T follicular helper cell (primary cell): Measurements from ENCODE around the gene SWAP70.
"Not testable (repeated sequence)": the region's sequence is repeated elsewhere in the genome, so short reads cannot be mapped to it uniquely, and the experiment has no call there.

Experiments
- DNase-seq: peaks from one replicate; pipeline ENCODE4 v3.0.0-alpha.2; 2020; ENCODE audit warnings: low read depth
- total RNA-seq, 2 experiments: gene quantifications; one replicate each; lab custom pipeline; 2026; lab: John Stamatoyannopoulos, UW

SWAP70 gene
- total RNA-seq: 8.3 to 15.3 reads per million in 2 experiments

- DNase-seq: peak; percentile 47
Measured at GRCh38 chr11:9663699-9664275, at the start of gene SWAP70. Gene SWAP70, plus strand, starts transcription at chr11:9664077. Its CDS starts 103 bp downstream, at chr11:9664180.

GRCh38 chr11:9615031-9615451, 48.8 kb upstream of the SWAP70 start:
- no peak for DNase-seq

GRCh38 chr11:9616042-9616675, 47.7 kb upstream of the SWAP70 start:
- DNase-seq: no peak

GRCh38 chr11:9616858-9617257, 47.0 kb upstream of the SWAP70 start:
- DNase-seq: no peak

GRCh38 chr11:9617940-9618339, 45.9 kb upstream of the SWAP70 start:
- DNase-seq: no peak

- DNase-seq: no peak
Measured at GRCh38 chr11:9619004-9619403, 44.9 kb upstream of the SWAP70 start.

- no peak for DNase-seq
Measured at GRCh38 chr11:9619971-9620370, 43.9 kb upstream of the SWAP70 start.

GRCh38 chr11:9622353-9622752, 41.5 kb upstream of the SWAP70 start:
- DNase-seq: not testable (repeated sequence)

GRCh38 chr11:9623053-9623452, 40.8 kb upstream of the SWAP70 start:
- not testable (repeated sequence) for DNase-seq

GRCh38 chr11:9624448-9624847, 39.4 kb upstream of the SWAP70 start:
- DNase-seq: no peak

GRCh38 chr11:9625162-9625561, 38.7 kb upstream of the SWAP70 start:
- no peak for DNase-seq

GRCh38 chr11:9625728-9626127, 38.1 kb upstream of the SWAP70 start:
- no peak for DNase-seq

GRCh38 chr11:9626496-9627394, 37.1 kb upstream of the SWAP70 start:
- no peak for DNase-seq

GRCh38 chr11:9629064-9629463, 34.8 kb upstream of the SWAP70 start:
- DNase-seq: no peak

- no peak for DNase-seq
Measured at GRCh38 chr11:9633679-9634078, 30.2 kb upstream of the SWAP70 start.

- DNase-seq: no peak
Measured at GRCh38 chr11:9636691-9637090, 27.2 kb upstream of the SWAP70 start.

GRCh38 chr11:9639099-9639498, 24.8 kb upstream of the SWAP70 start:
- DNase-seq: no peak

- no peak for DNase-seq
Measured at GRCh38 chr11:9639985-9640384, 23.9 kb upstream of the SWAP70 start.

GRCh38 chr11:9642894-9643293, 21.0 kb upstream of the SWAP70 start:
- DNase-seq: no peak

- DNase-seq: no peak
Measured at GRCh38 chr11:9643751-9644150, 20.1 kb upstream of the SWAP70 start.

- no peak for DNase-seq
Measured at GRCh38 chr11:9645881-9646280, 18.0 kb upstream of the SWAP70 start.

GRCh38 chr11:9646324-9646723, 17.6 kb upstream of the SWAP70 start:
- DNase-seq: no peak

GRCh38 chr11:9651481-9651880, 12.4 kb upstream of the SWAP70 start:
- no peak for DNase-seq
